Kidney (tissue), 14 donors: ENCODE measurements around the gene EDAR. TPM values are rescaled to one million over a fixed set of nuclear protein-coding genes. Genes with fewer than 3 reads are reported as not detected.

Experiments used
- DNase-seq, 5 donors: peaks; one replicate each; pipeline ENCODE4 v3.0.0-alpha.2; 2013 to 2020
- FAIRE-seq: peaks from 2 replicates; lab custom pipeline; 2012; peaks lifted over from hg19 to GRCh38; lab: Jason Lieb, UNC
- H3K27ac ChIP-seq, 2 donors: one replicate each; pipeline ENCODE4 v1.7.0; 2013; ENCODE audit warnings: low read depth in 2 of 2, low read length in 2 of 2, inconsistent platforms in 1 of 2
- H3K27me3 ChIP-seq: one replicate; pipeline ENCODE4 v1.7.1; 2013; ENCODE audit warnings: low read length, inconsistent platforms; ENCODE audit not compliant: control insufficient read depth, insufficient read depth
- H3K36me3 ChIP-seq, 3 donors: one replicate each; pipeline versions ENCODE4 v1.7.0 to v1.7.1; 2013; ENCODE audit warnings: low read length in 3 of 3, control low read depth in 1 of 3, inconsistent platforms in 1 of 3; ENCODE audit not compliant: insufficient read depth in 3 of 3, control insufficient read depth in 2 of 3
- H3K4me1 ChIP-seq, 3 donors: one replicate each; pipeline versions ENCODE4 v1.7.0 to v1.7.1; 2013; ENCODE audit warnings: low read length in 3 of 3, inconsistent platforms in 1 of 3, low read depth in 1 of 3; ENCODE audit not compliant: control insufficient read depth in 2 of 3, insufficient read depth in 2 of 3
- H3K4me3 ChIP-seq, 3 donors: one replicate each; pipeline versions ENCODE4 v1.7.0 to v1.8.1; 2013; ENCODE audit warnings: low read length in 3 of 3, control low read depth in 1 of 3, inconsistent platforms in 1 of 3
- H3K9ac ChIP-seq, 3 donors: one replicate each; pipeline versions ENCODE4 v1.7.0 to v1.7.1; 2013; ENCODE audit warnings: low read length in 3 of 3, control low read depth in 1 of 3, inconsistent platforms in 1 of 3
- H3K9me3 ChIP-seq, 3 donors: one replicate each; pipeline versions ENCODE4 v1.7.0 to v1.7.1; 2013; ENCODE audit warnings: low read length in 3 of 3, control low read depth in 1 of 3, inconsistent platforms in 1 of 3; ENCODE audit not compliant: control insufficient read depth in 2 of 3, insufficient read depth in 1 of 3
- intact Hi-C: fragments of 100-400 bp; cut with DNase I; formaldehyde crosslinking; loops from one replicate; pipeline ENCODE4 v1.11.1; 2022
- polyA plus RNA-seq: library from polyadenylated mRNA; stranded (reverse); fragments of 350-450 nt; fragmentation: Illumina TruSeq; extraction: RNeasy Lipid Tissue Mini Kit (QIAGEN cat#74804); gene quantifications from one replicate; pipeline ENCODE4 v1.2.3, GENCODE V29; 2014; ENCODE audit warnings: low read depth, low replicate concordance; ENCODE audit not compliant: insufficient read depth
- total RNA-seq: library from RNA; stranded (reverse); fragmentation: NEBNext Ultra II Directional; extraction: Animal tissue kit (Norgen Biotek cat#: 25700); gene quantifications from one replicate; pipeline ENCODE4 v1.2.1, GENCODE V29; 2021
- TF ChIP-seq, protein P1 (sequence below): IDR thresholded peaks from 3 replicates; pipeline ENCODE4 v1.5.1; 2012; ENCODE audit warnings: mild to moderate bottlenecking, moderate library complexity, borderline replicate concordance; ENCODE audit not compliant: insufficient read depth; ENCODE audit errors: extremely low read depth
- donor health status: control.
- donor health status: control.
- donor health status: control.
- donor health status: control.
- donor health status: control.
- donor health status: DM: yes; HTN: yes; CAD: no.
- donor health status: Normal renal cell carcinoma (clear cell type).

The EDAR gene
- total and polyA plus RNA-seq, 2 donors from 2014 or later: 0.17 to 3.1 TPM

DNA sequence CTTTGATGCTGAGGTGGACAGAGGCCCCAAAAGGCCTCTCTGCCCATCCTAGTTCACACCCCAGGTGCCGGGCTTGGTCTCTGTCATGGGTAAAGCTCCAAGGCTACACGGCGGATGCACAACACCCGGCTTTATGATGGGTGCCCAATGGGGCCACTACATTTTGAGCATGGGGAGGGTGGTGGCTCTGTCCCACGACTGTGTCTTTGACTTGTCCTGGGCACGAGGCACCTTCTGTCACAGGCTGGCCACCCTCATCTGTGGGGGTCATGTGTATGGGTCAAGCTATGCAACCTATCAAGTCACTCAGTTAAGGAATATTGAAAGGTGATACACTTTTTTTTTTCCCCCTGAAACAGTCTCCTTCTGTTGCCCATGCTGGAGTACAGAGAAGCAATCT, 63.7 kb downstream of the EDAR start:
- no peak for FAIRE-seq
- peak in 2 of 5 donors; percentile 23 to 32 for DNase-seq
- H3K9ac ChIP-seq: no peak overlapping the region
- H3K36me3 ChIP-seq: no peaks in the 10 kb centered on the region
- H3K27me3 ChIP-seq: no peaks in the 10 kb centered on the region
- intact Hi-C loops: no loop called here
- H3K9me3 ChIP-seq: no peaks in the 10 kb centered on the region
- no peak overlapping the region for H3K4me3 ChIP-seq
- no peaks in the 10 kb centered on the region for H3K4me1 ChIP-seq
- TF ChIP-seq, protein P1, sequence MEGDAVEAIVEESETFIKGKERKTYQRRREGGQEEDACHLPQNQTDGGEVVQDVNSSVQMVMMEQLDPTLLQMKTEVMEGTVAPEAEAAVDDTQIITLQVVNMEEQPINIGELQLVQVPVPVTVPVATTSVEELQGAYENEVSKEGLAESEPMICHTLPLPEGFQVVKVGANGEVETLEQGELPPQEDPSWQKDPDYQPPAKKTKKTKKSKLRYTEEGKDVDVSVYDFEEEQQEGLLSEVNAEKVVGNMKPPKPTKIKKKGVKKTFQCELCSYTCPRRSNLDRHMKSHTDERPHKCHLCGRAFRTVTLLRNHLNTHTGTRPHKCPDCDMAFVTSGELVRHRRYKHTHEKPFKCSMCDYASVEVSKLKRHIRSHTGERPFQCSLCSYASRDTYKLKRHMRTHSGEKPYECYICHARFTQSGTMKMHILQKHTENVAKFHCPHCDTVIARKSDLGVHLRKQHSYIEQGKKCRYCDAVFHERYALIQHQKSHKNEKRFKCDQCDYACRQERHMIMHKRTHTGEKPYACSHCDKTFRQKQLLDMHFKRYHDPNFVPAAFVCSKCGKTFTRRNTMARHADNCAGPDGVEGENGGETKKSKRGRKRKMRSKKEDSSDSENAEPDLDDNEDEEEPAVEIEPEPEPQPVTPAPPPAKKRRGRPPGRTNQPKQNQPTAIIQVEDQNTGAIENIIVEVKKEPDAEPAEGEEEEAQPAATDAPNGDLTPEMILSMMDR: no peak
- no peak overlapping the region for H3K27ac ChIP-seq

DNA sequence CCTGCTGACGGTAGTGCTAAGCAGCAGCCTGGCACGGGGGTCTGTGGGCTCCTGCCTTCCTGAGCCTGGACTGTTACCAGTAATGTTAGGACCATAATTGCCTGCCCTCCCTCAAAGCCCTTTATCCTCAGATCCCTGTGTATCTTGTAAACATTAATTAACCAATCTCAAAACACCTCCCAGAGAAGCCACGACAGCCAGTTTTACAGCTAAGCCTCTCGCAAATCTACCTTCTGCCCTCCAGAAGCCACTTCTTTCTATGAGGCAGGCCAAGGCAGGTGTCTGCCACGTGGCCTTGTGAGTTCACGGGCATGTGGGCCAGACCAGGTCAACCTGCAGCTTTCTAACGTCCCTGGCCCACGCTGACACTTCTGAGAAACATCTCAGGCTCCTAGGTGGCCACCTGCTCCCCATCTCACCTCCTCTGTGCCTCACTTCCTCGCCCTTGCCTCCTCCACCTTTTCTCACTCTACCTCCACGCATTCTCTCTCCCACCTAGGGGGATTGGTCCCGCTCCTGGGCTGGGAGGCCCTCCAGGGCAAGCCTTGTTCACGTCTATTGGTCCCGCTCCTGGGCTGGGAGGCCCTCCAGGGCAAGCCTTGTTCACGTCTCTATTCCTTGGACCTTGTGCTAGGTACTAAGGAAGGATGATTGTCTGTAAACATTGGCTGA, 64.3 kb downstream of the EDAR start:
- H3K9me3 ChIP-seq: no peaks in the 10 kb centered on the region
- TF ChIP-seq, protein P1: no peak
- no peak overlapping the region for H3K4me3 ChIP-seq
- no peak overlapping the region for H3K27ac ChIP-seq
- H3K36me3 ChIP-seq: no peaks in the 10 kb centered on the region
- H3K9ac ChIP-seq: no peak overlapping the region
- intact Hi-C loops: no loop called here
- no peaks in the 10 kb centered on the region for H3K27me3 ChIP-seq
- FAIRE-seq: no peak
- DNase-seq: peak in 2 of 5 donors; percentile 25 to 43
- H3K4me1 ChIP-seq: no peaks in the 10 kb centered on the region

DNA sequence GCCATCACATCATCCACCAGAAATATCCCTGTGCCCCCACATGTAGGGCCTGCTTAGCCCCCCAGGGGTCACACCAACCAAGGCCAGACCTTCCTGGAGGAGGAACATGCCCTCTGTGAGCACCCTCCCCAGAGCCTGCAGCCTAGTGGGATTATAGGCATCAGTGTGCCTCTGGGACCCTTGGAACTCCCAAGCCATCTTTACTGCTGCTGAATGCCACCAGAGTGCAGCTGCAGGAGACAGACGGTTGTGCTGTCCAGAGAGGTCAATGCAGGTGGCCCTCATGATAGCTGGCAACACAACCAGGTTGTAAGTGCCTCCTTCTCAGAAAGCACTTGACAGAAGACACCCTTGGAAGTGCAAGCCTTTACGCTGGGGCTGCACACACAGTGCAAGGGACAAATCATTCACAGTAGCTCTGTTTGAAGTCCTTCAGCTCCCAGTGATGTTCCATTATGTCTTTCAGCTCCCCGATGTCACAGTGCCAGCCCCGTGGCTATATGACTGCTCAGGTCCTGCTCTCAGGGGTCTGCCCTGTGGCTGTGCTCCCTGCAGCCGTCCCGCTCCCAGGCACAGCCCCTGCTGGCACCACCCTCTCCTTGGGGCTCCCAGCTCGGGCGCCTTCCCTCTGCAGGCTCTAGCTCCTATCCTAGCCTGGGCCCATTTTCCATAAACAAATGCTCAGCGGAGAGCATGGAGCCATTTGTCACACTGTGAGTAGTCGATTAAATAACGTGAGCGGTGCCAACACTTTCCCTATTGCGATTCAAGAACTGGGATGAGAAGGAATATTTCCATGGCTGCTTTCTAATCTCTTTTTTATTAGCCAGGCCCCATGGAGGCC, 65.1 kb downstream of the EDAR start:
- Histone ChIP-seq H3K36me3 (no peaks in the 10 kb centered on the region), H3K9ac (no peak overlapping the region), H3K4me3 (no peak overlapping the region), H3K27ac (no peak overlapping the region), H3K27me3 (no peaks in the 10 kb centered on the region), H3K9me3 (no peaks in the 10 kb centered on the region), H3K4me1 (no peaks in the 10 kb centered on the region)
- TF ChIP-seq, protein P1: no peak
- peak in 3 of 5 donors; percentile 3 to 30 (median 29) for DNase-seq
- intact Hi-C loops: no loop called here
- no peak for FAIRE-seq
